ENCODE data around the gene RNF125.
A peak's percentile ranks its signal among the peaks of the same experiment; 100 is the strongest.
"Not testable (repeated sequence)": the region's sequence is repeated elsewhere in the genome, so short reads cannot be mapped to it uniquely, and the experiment has no call there.

RNF125 gene

GRCh38 chr18:32025744-32026143 is 7.1 kb downstream of the RNF125 start:
- DNase-seq (ENCODE audit: low read depth in 2 of 2): no peak

DNA sequence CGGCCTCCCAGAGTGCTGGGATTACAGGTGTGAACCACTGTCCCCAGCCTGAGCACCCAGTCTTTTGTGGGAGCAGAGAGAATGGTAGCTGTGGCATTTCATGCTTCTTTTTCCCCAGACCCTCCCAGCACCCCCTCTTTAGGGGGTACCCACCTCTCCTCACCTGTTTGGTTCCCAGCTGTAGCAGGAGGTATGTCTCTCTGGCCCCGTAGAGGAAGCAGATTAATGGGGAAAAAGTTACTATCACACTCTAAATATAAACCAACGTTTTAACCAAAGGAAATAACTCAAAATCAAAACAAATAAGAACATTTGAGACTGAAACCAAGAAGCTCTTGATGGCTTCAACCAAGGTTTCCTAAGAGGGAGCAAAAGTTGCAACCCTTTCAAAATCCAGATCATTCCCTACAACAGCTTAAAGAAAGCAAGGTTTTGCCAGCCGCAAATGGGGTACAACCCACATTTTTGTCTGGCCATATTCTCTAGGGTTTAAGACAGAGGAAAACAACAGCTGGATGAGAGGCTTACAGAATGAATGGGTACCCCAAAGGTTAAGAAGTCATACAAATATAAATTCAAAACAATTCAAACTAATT is 8.0 kb downstream of the RNF125 start:
- no peak for DNase-seq (ENCODE audit: low read depth in 2 of 2)

GRCh38 chr18:32029558-32029957 is 10.9 kb downstream of the RNF125 start:
- no peak for DNase-seq (ENCODE audit: low read depth in 2 of 2)

- no peak for DNase-seq (ENCODE audit: low read depth in 2 of 2)
Measured at GRCh38 chr18:32032609-32033008, 14.0 kb downstream of the RNF125 start.

DNA sequence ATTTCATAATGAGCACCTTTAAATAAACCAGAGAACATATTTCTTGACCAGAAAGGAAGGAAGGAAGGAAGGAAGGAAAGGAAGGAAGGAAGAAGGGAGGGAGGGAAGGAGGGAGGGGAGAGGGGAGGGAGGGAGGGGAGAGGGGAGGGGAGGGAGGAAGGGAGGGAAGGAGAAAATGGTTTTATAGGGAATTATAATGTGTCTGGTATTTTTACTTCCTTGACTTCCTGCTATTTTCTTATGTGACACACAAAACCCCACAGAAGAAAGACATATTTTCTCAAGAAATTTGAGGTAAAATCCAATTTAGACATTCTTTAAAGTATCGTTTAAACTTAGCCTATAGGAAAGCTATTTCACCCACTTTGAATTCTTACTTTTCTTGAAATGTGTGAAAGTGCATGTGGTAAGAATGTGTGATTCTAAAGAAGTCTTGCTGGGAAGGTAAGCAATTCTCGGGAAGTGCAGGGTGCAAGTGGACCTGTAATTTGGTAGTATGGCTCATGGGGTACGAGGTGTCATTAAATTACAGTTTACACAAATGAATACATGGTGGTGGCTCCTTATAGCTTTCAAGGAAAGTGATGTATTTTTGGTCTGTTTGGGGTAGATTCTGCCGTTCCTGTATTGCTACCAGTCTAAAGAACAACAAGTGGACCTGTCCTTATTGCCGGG is 18.0 kb downstream of the RNF125 start:
- no peak for DNase-seq (ENCODE audit: low read depth in 2 of 2)

DNA sequence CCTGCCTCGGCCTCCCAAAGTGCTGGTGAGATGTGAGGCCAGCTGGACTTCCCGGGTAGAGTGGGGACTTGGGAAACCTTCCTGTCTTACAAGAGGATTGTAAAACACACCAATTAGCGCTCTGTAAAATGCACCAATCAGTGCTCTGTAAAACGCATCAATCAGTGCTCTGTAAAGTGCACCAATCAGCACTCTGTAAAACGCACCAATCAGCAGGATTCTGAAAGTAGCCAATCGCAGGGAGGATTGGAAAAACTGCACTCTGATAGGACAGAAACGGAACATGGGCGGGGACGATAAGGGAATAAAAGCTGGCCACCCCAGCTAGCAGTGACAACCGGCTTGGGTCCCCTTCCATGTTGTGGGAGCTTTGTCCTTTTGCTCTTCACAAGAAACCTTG is 19.0 kb downstream of the RNF125 start:
- DNase-seq (ENCODE audit: low read depth in 2 of 2): no peak

DNA sequence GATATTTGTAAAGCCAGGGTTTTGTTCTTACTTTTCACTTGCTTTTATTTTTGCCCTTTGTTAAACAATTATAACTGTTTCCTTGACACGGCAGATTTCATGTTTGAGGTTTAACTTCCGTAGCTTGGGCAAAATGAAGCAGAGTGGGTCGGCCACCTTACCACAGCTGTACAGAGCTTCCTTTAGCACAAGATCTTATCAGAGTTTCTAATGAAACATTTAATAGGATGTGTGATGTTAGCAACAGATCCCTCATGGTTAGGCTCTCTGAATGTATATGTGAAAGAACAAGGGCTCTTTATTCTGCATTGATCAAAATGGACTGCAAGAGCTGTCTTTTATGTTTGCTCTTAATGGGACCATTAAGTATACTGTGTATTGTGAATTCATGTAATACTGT is 22.3 kb downstream of the RNF125 start:
- peak in 1 of 2 donors; percentile 34 for DNase-seq (ENCODE audit: low read depth in 2 of 2)

DNA sequence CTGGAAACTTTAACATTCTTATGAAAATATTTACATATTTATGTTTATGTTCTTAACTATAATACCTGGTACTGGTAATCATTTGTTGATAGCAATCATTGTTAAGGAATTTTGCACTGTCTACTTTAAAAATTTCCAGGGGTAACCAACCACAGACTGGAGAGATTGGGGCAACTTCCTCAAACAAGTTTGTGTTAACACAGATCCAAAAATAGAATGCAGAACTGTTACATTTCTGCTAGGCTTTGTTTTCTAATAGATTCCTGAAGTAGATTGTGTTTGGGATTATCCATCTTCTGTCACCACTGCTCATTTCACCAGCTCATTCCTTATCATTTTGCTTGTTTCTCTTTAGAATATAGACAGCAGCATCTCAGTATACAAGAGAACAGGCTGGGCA is 23.7 kb downstream of the RNF125 start:
- DNase-seq (ENCODE audit: low read depth in 2 of 2): no peak

DNA sequence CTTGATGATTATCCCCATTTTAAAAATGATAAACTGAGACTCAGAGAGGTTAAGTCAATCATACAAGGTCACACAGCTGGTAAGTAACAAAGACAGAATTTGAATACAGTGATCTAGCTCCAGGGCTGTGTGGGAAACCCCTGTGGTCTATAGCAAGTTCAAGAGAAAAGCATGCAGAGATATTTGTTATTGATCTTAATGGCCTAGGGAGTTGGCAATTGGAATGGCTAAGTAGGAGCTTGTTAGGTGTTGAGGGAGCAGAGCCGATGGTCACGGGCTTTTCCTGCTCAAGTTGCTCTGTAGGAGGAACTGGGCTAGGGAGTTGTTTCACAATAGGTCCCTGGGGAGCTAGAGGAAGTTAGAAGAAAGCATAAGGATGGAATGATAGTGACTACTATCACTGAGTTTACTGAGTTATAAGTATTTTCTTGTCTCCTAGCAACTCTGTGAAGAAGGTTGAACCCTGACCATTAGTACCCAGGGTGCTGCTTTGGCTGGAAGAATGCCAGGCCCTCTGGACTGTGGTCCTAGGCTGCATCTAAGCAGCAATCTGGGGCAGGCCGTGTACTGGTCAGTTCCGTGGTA is 30.0 kb downstream of the RNF125 start:
- DNase-seq (ENCODE audit: low read depth in 2 of 2): no peak

DNA sequence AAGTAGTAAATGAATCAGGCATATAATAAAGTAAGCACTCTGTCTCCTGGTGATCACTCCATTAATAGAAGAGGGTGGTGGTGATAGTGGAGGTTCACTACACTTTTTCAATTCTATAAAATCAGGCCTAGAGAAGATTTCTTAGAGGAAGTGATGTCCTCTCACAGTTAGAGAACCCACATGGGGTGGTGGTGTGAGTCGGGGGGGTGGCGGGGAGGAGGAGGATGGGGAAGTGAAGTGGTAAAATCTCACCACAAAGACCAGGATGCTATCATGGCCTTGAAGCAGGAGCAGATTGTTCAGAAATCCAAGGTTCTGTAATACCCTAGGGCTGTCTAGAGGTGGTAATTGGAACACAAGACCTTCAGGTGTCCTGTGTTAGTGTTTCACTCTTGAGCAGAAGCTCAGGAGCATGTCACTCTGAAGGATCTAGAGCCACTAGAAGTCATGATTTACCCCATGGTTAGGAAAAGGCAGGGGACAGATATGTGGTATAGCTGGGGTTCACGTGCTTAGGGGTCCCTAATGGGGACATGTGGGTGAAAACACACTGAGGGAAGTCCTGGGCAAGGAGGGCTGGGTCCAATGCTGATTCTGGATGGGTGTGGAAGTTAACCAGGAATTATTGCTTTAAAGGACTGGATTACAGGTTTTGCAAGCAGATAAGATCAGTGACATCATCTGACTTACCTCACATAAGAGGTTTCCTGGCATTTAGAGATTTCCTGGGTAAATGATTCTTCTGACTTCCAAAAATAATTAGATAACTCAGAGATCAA is 31.0 kb downstream of the RNF125 start:
- DNase-seq (ENCODE audit: low read depth in 2 of 2): peak; percentile 10 to 13

- DNase-seq (ENCODE audit: low read depth in 2 of 2): no peak
Measured at GRCh38 chr18:32056613-32057358, 38.2 kb downstream of the RNF125 start.

DNA sequence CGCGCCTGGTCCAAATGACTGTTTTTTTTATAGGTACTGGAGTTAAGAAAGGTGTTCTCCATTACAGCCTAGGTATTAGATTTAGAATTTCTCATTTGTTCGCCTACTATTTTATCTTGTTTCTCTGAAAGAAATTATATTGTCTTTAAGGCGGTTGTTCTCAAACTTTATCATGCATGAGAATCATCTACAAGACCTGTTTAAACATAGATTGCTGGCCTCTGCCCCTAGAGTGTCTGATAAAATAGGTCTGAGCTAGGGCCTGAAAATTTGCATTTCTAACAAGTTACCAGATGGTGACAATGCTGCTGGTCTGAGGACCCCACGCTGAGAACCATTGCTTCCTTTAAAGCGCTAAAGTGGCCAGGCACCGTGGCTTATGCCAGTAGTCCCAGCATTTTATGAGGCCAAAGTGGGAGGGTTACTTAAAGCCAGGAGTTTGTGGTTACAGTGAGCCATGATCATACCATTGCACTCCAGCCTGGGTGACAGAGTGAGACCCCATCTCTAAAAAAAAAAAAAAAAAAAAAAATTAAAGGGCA is 39.1 kb downstream of the RNF125 start:
- DNase-seq (ENCODE audit: low read depth in 2 of 2): no peak

DNA sequence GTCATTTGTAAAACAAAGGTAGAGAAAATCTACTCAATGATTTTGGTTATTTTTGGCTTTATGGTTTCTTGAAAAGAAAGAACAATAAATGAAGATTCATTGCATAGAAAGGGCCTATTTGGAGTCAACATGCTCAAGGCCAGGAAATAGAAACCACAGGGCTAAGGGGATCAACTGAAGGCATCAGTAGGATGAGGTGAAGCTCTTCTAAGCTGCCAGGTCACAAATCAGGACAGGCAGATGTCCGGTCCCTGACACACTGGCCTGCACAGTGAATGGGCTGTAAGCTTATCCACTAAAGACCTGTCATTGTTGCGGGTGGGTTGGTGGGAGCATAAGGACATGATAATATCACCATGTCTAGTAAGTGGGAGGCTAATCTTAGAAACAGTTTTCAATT is 41.4 kb downstream of the RNF125 start:
- DNase-seq (ENCODE audit: low read depth in 2 of 2): no peak

DNA sequence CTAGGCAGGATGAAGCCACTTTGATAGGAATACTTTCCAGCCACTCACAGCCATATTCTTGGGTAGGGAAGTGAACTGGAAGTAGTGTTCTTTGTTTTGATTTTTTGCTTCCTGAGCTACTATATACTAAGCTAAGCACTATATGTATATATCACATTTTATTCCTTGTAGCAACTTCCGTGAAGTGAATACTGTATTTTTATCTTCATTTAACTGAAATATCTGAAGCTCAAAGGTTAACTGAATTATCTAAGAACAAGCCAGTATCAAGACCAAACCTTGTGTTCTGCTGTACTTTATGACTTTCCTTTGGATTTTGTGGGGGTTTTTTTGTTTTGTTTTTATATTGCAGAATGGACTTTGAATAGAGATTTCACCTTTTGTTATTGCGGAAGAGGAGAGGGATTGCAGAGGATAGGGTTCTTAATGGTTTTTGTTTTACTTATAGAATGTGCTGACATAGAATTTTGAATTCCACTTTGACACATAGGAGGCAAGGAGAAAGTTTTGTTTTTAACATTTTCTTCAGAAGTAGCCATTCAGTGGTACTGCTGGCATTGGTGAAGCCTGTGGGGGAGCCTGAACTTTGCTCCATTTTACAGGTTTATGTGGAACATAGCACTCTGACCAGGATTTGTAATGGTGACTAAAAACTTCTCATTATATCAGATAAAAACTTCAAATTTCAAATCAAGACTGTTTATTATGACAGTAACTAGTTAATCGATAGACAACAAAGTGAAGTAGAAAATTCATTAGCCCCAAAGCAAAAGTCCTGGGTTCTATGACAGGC is 48.9 kb downstream of the RNF125 start:
- DNase-seq (ENCODE audit: low read depth in 2 of 2): no peak

DNA sequence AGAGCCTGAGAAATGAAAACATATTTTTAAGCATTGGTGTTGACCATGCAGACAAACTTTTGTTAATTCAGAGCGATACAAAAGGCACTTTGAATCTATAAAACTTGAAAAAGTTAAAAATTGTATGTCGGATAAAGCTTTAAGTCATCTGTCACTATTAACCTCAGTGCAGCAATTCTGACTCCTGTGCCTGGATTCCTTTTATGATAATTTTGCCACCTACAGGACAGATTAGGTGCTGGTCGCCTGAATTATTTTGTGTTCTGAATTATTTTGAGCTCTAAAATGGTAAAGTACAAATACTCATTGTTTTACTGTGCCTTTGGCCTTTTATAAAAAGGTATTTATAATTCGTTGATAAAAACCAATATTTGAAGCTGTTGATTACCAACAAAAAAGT is 53.7 kb downstream of the RNF125 start:
- DNase-seq (ENCODE audit: low read depth in 2 of 2): no peak

DNA sequence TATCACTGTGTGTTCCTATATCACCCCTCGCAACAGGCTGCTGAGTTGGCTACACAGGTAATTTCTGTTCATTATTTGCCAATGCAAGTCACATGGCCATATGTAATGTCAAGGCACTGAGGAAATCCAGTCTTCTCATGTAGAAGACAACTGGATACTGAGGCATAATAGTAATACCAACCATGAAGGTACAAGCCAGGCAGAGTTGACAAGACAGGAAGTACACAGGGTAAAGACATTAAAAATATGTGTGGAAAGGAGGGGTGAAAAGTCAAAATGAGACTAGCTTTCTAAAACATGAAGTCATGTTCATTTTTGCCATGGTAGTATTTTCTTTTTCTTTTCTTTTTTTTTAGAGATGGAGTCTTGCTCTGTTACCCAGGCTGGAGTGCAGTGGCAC is 55.6 kb downstream of the RNF125 start:
- DNase-seq (ENCODE audit: low read depth in 2 of 2): no peak

DNA sequence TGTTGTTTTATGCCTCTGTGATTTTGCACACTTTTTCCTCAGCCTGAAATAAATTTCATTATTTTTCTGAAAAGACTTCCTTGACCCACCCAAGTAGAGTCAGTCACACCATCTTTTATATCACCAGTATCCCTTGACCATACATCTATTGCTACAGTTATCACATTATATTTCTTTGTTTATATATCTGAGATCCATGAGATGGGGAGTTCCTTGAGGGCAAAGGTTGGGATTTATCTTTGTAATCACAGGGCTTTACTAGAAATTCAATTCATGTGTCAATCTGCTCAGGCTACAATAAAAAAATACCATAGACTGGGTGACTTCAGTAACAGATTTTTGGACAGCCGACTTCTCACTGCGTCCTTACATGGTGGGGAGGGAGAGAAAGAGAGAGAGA is 60.2 kb downstream of the RNF125 start:
- DNase-seq (ENCODE audit: low read depth in 2 of 2): no peak

DNA sequence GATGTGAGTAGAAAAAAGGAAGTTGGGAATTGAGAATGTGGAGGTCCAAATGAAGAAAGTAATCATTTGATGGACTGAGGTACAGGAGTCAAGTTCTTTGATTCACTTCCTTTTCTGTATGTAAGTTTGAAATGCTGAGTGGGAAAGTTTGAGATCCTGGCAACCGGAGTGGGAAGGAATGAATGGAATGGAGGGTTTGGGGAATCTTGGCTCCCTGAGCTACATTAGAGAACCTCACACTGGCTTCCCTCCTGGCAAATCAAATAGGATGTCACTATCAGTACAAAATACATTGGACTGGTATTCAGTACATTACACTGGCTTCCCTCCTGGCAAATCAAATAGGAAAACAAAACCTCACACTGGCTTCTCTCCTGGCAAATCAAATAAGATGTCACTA is 63.3 kb downstream of the RNF125 start:
- DNase-seq (ENCODE audit: low read depth in 2 of 2): no peak

GRCh38 chr18:32083781-32084180 is 65.2 kb downstream of the RNF125 start:
- no peak for DNase-seq (ENCODE audit: low read depth in 2 of 2)

DNA sequence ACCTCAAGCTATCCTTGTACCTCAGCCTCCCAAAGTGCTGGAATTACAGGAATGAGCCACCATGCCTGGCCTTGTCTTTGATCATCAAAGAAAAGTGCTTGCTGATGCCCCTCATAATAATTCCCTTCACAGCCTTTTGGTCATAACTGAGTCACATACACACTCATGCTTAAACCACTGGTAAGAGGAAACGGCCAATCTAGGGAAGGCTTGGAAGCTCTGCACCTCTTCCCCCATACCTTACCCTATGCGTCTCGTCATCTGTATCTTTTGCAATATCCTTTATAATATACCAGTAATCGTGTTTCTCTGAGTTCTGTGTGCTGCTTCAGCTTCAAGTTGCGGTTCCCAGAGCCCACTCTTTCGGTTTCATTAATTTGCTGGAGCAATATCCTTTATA is 68.3 kb downstream of the RNF125 start:
- DNase-seq (ENCODE audit: low read depth in 2 of 2): no peak

- DNase-seq (ENCODE audit: low read depth in 2 of 2): not testable (repeated sequence)
Measured at GRCh38 chr18:32090831-32091230, 72.2 kb downstream of the RNF125 start.
